ENCODE data around the gene PPARD. TPM values are rescaled to one million over a fixed set of nuclear protein-coding genes. Genes with fewer than 3 reads are reported as not detected.

Gene PPARD
- total RNA-seq, 1 experiment from 2014 or later, result 13.8 TPM

- intact Hi-C loops (cut with micrococcal nuclease; ENCODE audit: unreplicated experiment), result no loop called here
- BruUV-seq (replicated peaks), result no TSS peak
- H3K36me3 ChIP-seq (ENCODE audit: insufficient read depth, low read length, poor library complexity, severe bottlenecking), result no peaks in the 10 kb centered on the region
- H3K4me1 ChIP-seq (ENCODE audit: insufficient read depth, low read length, poor library complexity, severe bottlenecking), result no peaks in the 10 kb centered on the region
- TF ChIP-seq EZH2 (IDR thresholded peaks at IDR 0.05; ENCODE audit: borderline replicate concordance, low read depth, low read length, poor library complexity, severe bottlenecking) (no peak), CTCF (conservative IDR thresholded peaks at IDR 0.05; ENCODE audit: low read depth, low read length) (no peak)
- H3K4me3 ChIP-seq (ENCODE audit: low read depth, low read length, poor library complexity, severe bottlenecking), result no peak overlapping the region
- H3K27me3 ChIP-seq (replicated peaks; ENCODE audit: insufficient read depth, low read depth, low read length, poor library complexity), result no peaks in the 10 kb centered on the region
- H3K27ac ChIP-seq (ENCODE audit: low read depth, low read length, poor library complexity, severe bottlenecking), result no peak overlapping the region
- H3K9me3 ChIP-seq (ENCODE audit: low read depth, low read length, poor library complexity, severe bottlenecking), result no peaks in the 10 kb centered on the region
- ChIA-PET CTCF (interaction anchor here (1.2 kb wide), 1 partner anchor 52 kb away, joined by 4 read pairs; no protein-coding TSS in a partner anchor), POLR2A (ENCODE audit: low non-redundant PET) (no interaction called here)
- peak; percentile 63 for DNase-seq (ENCODE audit: low spot score)
Measured at GRCh38 chr6:35397806-35398418, 55.6 kb downstream of the PPARD start.

GRCh38 chr6:35398526-35398925 is 56.2 kb downstream of the PPARD start:
- BruUV-seq (replicated peaks), result no TSS peak
- Histone ChIP-seq H3K4me3 (ENCODE audit: low read depth, low read length, poor library complexity, severe bottlenecking) (no peak overlapping the region), H3K9me3 (ENCODE audit: low read depth, low read length, poor library complexity, severe bottlenecking) (no peaks in the 10 kb centered on the region), H3K36me3 (ENCODE audit: insufficient read depth, low read length, poor library complexity, severe bottlenecking) (no peaks in the 10 kb centered on the region), H3K27ac (ENCODE audit: low read depth, low read length, poor library complexity, severe bottlenecking) (no peak overlapping the region), H3K4me1 (ENCODE audit: insufficient read depth, low read length, poor library complexity, severe bottlenecking) (no peaks in the 10 kb centered on the region), H3K27me3 (replicated peaks; ENCODE audit: insufficient read depth, low read depth, low read length, poor library complexity) (no peaks in the 10 kb centered on the region)
- DNase-seq (ENCODE audit: low spot score), result no peak
- CTCF ChIA-PET, result interaction anchor here (1.2 kb wide), 1 partner anchor 51 kb away, joined by 4 read pairs; no protein-coding TSS in a partner anchor
- POLR2A ChIA-PET (ENCODE audit: low non-redundant PET), result no interaction called here
- intact Hi-C loops (cut with micrococcal nuclease; ENCODE audit: unreplicated experiment), result no loop called here
- TF ChIP-seq CTCF (conservative IDR thresholded peaks at IDR 0.05; ENCODE audit: low read depth, low read length) (no peak), EZH2 (IDR thresholded peaks at IDR 0.05; ENCODE audit: borderline replicate concordance, low read depth, low read length, poor library complexity, severe bottlenecking) (no peak)

DNA sequence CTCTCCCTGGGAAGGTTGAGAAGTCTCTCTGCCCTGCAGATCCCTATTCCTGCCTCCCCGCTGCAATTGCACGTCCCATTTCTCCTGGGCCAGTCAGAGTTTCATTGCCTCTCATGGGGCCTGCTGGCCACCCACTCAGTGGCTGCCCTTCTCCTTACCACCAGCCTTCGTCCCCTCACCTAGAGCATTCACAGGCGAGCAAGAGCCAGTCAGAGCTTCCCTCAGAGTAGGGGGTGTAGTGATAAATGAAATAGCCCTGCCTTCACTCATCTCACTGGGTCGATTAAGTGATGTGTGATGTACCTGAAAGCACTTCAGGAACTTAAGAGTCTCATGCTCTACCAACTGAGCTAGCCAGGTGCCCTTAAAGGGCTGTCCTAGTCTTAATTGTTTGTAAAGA is 57.8 kb downstream of the PPARD start:
- no TSS peak for BruUV-seq (replicated peaks)
- intact Hi-C loops (cut with micrococcal nuclease; ENCODE audit: unreplicated experiment), result no loop called here

More for the DNA sequence above, 57.8 kb downstream of the PPARD start:
- H3K27me3 ChIP-seq (replicated peaks; ENCODE audit: insufficient read depth, low read depth, low read length, poor library complexity), result no peaks in the 10 kb centered on the region
- H3K27ac ChIP-seq (ENCODE audit: low read depth, low read length, poor library complexity, severe bottlenecking), result no peak overlapping the region
- ChIA-PET POLR2A (ENCODE audit: low non-redundant PET) (no interaction called here), CTCF (interaction anchor here (0.6 kb wide), 1 partner anchor 76 kb away, joined by 4 read pairs; no protein-coding TSS in a partner anchor)
- TF ChIP-seq CTCF (conservative IDR thresholded peaks at IDR 0.05; ENCODE audit: low read depth, low read length), result no peak
- no peaks in the 10 kb centered on the region for H3K9me3 ChIP-seq (ENCODE audit: low read depth, low read length, poor library complexity, severe bottlenecking)
- H3K36me3 ChIP-seq (ENCODE audit: insufficient read depth, low read length, poor library complexity, severe bottlenecking), result no peaks in the 10 kb centered on the region
- H3K4me1 ChIP-seq (ENCODE audit: insufficient read depth, low read length, poor library complexity, severe bottlenecking), result no peaks in the 10 kb centered on the region
- no peak for DNase-seq (ENCODE audit: low spot score)
- H3K4me3 ChIP-seq (ENCODE audit: low read depth, low read length, poor library complexity, severe bottlenecking), result no peak overlapping the region

All from A673 (cell line).